ENCODE results near the gene ZP3. TPM values are rescaled to one million over a fixed set of nuclear protein-coding genes. Genes with fewer than 3 reads are reported as not detected.
A peak's percentile ranks its signal among the peaks of the same experiment; 100 is the strongest.

Gene ZP3
- total and polyA plus RNA-seq, 2 of the 13 experiments (the other 11 are each of a cell fraction or from before 2014, with no cell fraction given) = not detected

GRCh38 chr7:76409537-76409936, 15.2 kb upstream of the ZP3 start, which contains the start of gene SSC4D (continued):
- TF ChIP-seq PAXIP1 (CRISPR knock-in tag; conservative IDR thresholded peaks at IDR 0.05) (peak; percentile 53; the same call in 1 of the 2 replicates), ZNF740 (CRISPR knock-in tag; IDR thresholded peaks at IDR 0.05) (peak; percentile 82), ZNF362 (CRISPR knock-in tag; IDR thresholded peaks at IDR 0.05; ENCODE audit: borderline replicate concordance) (no peak), PHF20 (CRISPR knock-in tag; IDR thresholded peaks at IDR 0.05) (0 out of 2 replicates have a peak, but pooled peaks have one; percentile 13), NONO (IDR thresholded peaks at IDR 0.05) (no peak), NONO (CRISPR knock-in tag; conservative IDR thresholded peaks at IDR 0.05) (0 out of 2 replicates have a peak, but pooled peaks have one; percentile 31), ZNF691 (CRISPR knock-in tag; IDR thresholded peaks at IDR 0.05; ENCODE audit: borderline replicate concordance, low read depth) (0 out of 2 replicates have a peak, but pooled peaks have one; percentile 5), ZNF557 (CRISPR knock-in tag; IDR thresholded peaks at IDR 0.05) (no peak), SAP130 (CRISPR knock-in tag; IDR thresholded peaks at IDR 0.05; ENCODE audit: low read depth) (peak; percentile 83), TARDBP (CRISPR knock-in tag; IDR thresholded peaks at IDR 0.05) (peak; percentile 39; the same call in 1 of the 2 replicates), ZBTB3 (CRISPR knock-in tag; IDR thresholded peaks at IDR 0.05; ENCODE audit: borderline replicate concordance, low read depth) (no peak), ZBED4 (CRISPR knock-in tag; IDR thresholded peaks at IDR 0.05; ENCODE audit: borderline replicate concordance) (0 out of 2 replicates have a peak, but pooled peaks have one; percentile 40), KAT8 (CRISPR knock-in tag; IDR thresholded peaks at IDR 0.05) (0 out of 2 replicates have a peak, but pooled peaks have one; percentile 19), ZNF687 (CRISPR knock-in tag; IDR thresholded peaks at IDR 0.05) (peak; percentile 52), MTA1 (CRISPR knock-in tag; IDR thresholded peaks at IDR 0.05; ENCODE audit: borderline replicate concordance) (no peak)
